ENCODE results near the gene REEP1. TPM values are rescaled to one million over a fixed set of nuclear protein-coding genes. Genes with fewer than 3 reads are reported as not detected.
A peak's percentile ranks its signal among the peaks of the same experiment; 100 is the strongest.

The REEP1 gene
- total RNA-seq, 1 experiment from 2014 or later: 0.23 TPM

DNA sequence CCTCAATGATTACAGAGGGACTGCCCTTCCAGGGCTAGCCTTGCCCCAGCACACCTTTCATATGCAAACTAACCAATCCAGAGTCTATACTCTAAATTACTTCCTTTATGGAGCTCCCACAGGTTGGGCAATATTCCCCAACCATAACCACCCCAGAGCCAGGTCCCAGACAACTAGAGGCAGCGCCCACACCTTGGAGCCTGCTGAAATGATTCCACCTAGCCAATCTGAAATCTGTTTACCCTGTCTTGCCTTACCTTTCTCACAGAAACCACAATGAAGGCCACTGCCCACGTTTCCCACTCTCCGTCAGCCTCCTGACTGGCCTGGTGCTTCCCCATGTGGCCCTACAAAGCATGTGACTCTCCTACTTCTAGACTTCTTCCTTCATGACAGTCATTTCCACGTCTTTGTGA, 62.0 kb downstream of the REEP1 start:
- H3K27ac ChIP-seq (ENCODE audit: low read length): no peak overlapping the region
- intact Hi-C loops (cut with micrococcal nuclease; ENCODE audit: unreplicated experiment) (no loop called here), in situ Hi-C loops (cut with HindIII; ENCODE audit: low pct_unique_long_range_greater_than_20kb, low sequenced_read_pairs) (no loop called here)
- BruUV-seq (replicated peaks): no TSS peak
- H3K27me3 ChIP-seq (ENCODE audit: control insufficient read depth, insufficient read depth, low read length): peaks cover 11% of the 10 kb centered on the region
- no peak overlapping the region for H3K4me3 ChIP-seq (ENCODE audit: low read depth in 2 of 2, low read length in 2 of 2)
- ATAC-seq (no peak), DNase-seq (ENCODE audit: low read depth, low spot score) (no peak)
- ChIA-PET POLR2A (no interaction called here), CTCF (no interaction called here)
- H3K9me3 ChIP-seq (ENCODE audit: control insufficient read depth, insufficient read depth, low read depth, low read length): peaks cover 6% of the 10 kb centered on the region; the same call in 1 of the 2 replicates
- no peaks in the 10 kb centered on the region for H3K4me1 ChIP-seq (ENCODE audit: control insufficient read depth, insufficient read depth, low read length)
- no peaks in the 10 kb centered on the region for H3K36me3 ChIP-seq (ENCODE audit: control insufficient read depth, insufficient read depth, low read length)
- TF ChIP-seq TCF7L2 (IDR thresholded peaks at IDR 0.05; ENCODE audit: low read depth, low read length) (no peak), SIN3A (IDR thresholded peaks at IDR 0.05; ENCODE audit: borderline replicate concordance, insufficient read depth, low read depth, low read length) (no peak), POLR2AphosphoS5 (IDR thresholded peaks at IDR 0.05; ENCODE audit: low read depth, low read length) (no peak)
- TF ChIP-seq, protein P1, sequence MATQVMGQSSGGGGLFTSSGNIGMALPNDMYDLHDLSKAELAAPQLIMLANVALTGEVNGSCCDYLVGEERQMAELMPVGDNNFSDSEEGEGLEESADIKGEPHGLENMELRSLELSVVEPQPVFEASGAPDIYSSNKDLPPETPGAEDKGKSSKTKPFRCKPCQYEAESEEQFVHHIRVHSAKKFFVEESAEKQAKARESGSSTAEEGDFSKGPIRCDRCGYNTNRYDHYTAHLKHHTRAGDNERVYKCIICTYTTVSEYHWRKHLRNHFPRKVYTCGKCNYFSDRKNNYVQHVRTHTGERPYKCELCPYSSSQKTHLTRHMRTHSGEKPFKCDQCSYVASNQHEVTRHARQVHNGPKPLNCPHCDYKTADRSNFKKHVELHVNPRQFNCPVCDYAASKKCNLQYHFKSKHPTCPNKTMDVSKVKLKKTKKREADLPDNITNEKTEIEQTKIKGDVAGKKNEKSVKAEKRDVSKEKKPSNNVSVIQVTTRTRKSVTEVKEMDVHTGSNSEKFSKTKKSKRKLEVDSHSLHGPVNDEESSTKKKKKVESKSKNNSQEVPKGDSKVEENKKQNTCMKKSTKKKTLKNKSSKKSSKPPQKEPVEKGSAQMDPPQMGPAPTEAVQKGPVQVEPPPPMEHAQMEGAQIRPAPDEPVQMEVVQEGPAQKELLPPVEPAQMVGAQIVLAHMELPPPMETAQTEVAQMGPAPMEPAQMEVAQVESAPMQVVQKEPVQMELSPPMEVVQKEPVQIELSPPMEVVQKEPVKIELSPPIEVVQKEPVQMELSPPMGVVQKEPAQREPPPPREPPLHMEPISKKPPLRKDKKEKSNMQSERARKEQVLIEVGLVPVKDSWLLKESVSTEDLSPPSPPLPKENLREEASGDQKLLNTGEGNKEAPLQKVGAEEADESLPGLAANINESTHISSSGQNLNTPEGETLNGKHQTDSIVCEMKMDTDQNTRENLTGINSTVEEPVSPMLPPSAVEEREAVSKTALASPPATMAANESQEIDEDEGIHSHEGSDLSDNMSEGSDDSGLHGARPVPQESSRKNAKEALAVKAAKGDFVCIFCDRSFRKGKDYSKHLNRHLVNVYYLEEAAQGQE (IDR thresholded peaks at IDR 0.05; ENCODE audit: insufficient read depth in 1 of 2, low read depth in 2 of 2, low read length in 1 of 2): no peak
- TF ChIP-seq, protein P2, sequence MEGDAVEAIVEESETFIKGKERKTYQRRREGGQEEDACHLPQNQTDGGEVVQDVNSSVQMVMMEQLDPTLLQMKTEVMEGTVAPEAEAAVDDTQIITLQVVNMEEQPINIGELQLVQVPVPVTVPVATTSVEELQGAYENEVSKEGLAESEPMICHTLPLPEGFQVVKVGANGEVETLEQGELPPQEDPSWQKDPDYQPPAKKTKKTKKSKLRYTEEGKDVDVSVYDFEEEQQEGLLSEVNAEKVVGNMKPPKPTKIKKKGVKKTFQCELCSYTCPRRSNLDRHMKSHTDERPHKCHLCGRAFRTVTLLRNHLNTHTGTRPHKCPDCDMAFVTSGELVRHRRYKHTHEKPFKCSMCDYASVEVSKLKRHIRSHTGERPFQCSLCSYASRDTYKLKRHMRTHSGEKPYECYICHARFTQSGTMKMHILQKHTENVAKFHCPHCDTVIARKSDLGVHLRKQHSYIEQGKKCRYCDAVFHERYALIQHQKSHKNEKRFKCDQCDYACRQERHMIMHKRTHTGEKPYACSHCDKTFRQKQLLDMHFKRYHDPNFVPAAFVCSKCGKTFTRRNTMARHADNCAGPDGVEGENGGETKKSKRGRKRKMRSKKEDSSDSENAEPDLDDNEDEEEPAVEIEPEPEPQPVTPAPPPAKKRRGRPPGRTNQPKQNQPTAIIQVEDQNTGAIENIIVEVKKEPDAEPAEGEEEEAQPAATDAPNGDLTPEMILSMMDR (IDR thresholded peaks at IDR 0.05): no peak

DNA sequence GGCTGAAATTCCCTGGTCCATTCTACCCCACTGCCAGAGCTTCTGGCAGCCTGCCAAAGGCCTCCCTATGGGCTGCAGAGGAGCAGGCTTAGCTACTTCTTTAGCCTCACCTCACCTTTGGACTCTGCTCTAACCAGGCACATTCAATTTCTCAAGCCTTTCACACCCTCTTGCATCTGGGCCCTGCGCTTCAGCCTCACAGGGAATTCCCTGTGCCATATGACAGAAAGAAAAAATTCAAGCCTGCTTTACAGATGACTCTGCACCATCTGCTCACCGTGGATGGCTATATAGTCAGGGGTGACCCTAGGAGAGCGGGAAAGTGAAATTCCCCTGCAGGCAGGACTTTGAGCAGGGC, 62.5 kb downstream of the REEP1 start:
- Histone ChIP-seq H3K27ac (ENCODE audit: low read length) (no peak overlapping the region), H3K9me3 (ENCODE audit: control insufficient read depth, insufficient read depth, low read depth, low read length) (peaks cover 6% of the 10 kb centered on the region; the same call in 1 of the 2 replicates), H3K4me1 (ENCODE audit: control insufficient read depth, insufficient read depth, low read length) (no peaks in the 10 kb centered on the region), H3K4me3 (ENCODE audit: low read depth in 2 of 2, low read length in 2 of 2) (no peak overlapping the region), H3K36me3 (ENCODE audit: control insufficient read depth, insufficient read depth, low read length) (no peaks in the 10 kb centered on the region), H3K27me3 (ENCODE audit: control insufficient read depth, insufficient read depth, low read length) (peaks cover 8% of the 10 kb centered on the region)
- CTCF ChIA-PET: no interaction called here
- POLR2A ChIA-PET: no interaction called here
- intact Hi-C loops (cut with micrococcal nuclease; ENCODE audit: unreplicated experiment): no loop called here
- no peak for TF ChIP-seq TCF7L2 (IDR thresholded peaks at IDR 0.05; ENCODE audit: low read depth, low read length)
- TF ChIP-seq, protein P2 (IDR thresholded peaks at IDR 0.05): no peak
- no peak for TF ChIP-seq SIN3A (IDR thresholded peaks at IDR 0.05; ENCODE audit: borderline replicate concordance, insufficient read depth, low read depth, low read length)
- TF ChIP-seq, protein P1 (IDR thresholded peaks at IDR 0.05; ENCODE audit: insufficient read depth in 1 of 2, low read depth in 2 of 2, low read length in 1 of 2): no peak
- no peak for TF ChIP-seq POLR2AphosphoS5 (IDR thresholded peaks at IDR 0.05; ENCODE audit: low read depth, low read length)
- DNase-seq (ENCODE audit: low read depth, low spot score) (no peak), ATAC-seq (peak; percentile 26; the same call in 1 of the 2 replicates)
- in situ Hi-C loops (cut with HindIII; ENCODE audit: low pct_unique_long_range_greater_than_20kb, low sequenced_read_pairs): no loop called here
- no TSS peak for BruUV-seq (replicated peaks)

Measured in Panc1 (cell line).